ENCODE results near the gene RFC4.

Gene RFC4

GRCh38 chr3:186743666-186744065 is 62.6 kb downstream of the RFC4 start:
- DNase-seq (no peak), ATAC-seq (no peak)

GRCh38 chr3:186742618-186743380 is 63.5 kb downstream of the RFC4 start:
- ATAC-seq (no peak), DNase-seq (no peak)

Data from stimulated activated naive CD8-positive, alpha-beta T cell treated with anti-CD3 and anti-CD28 coated beads, Interleukin-15, Interleukin-2, amounts not matched to agents 100 U/mL and 50 U/mL, for 24 hours (primary cell).